PFSK-1 (cell line): ENCODE measurements around the gene BMF.

Source experiments
- FOXP2 ChIP-seq: optimal IDR thresholded peaks from 2 replicates; pipeline ENCODE3; 2011; ENCODE audit warnings: borderline replicate concordance, control low read depth, inconsistent platforms; ENCODE audit not compliant: insufficient read depth; ENCODE audit errors: extremely low read length, extremely low read depth
- POLR2AphosphoS5 ChIP-seq: IDR thresholded peaks from 2 replicates; pipeline ENCODE4 v1.6.1; 2012; ENCODE audit warnings: low read depth, mild to moderate bottlenecking, control low read depth, low read length, moderate library complexity
- SIN3A ChIP-seq: IDR thresholded peaks from 2 replicates; pipeline ENCODE4 v1.6.1; 2012; ENCODE audit warnings: mild to moderate bottlenecking, low read length, moderate library complexity, borderline replicate concordance; ENCODE audit not compliant: insufficient read depth
- TAF1 ChIP-seq: IDR thresholded peaks from 2 replicates; pipeline ENCODE4 v1.6.1; 2012; ENCODE audit warnings: low read length, control low read depth, borderline replicate concordance; ENCODE audit not compliant: insufficient read depth
- TF ChIP-seq, protein P1 (sequence below), 2 experiments: IDR thresholded peaks; 2 replicates each; pipeline versions ENCODE4 v1.6.1 to v1.8.0; 2011 to 2012; ENCODE audit warnings: low read depth in 2 of 2, low read length in 2 of 2, control low read depth in 1 of 2, inconsistent platforms in 1 of 2, mild to moderate bottlenecking in 1 of 2, moderate library complexity in 1 of 2; ENCODE audit not compliant: insufficient read depth in 1 of 2

Gene BMF

DNA sequence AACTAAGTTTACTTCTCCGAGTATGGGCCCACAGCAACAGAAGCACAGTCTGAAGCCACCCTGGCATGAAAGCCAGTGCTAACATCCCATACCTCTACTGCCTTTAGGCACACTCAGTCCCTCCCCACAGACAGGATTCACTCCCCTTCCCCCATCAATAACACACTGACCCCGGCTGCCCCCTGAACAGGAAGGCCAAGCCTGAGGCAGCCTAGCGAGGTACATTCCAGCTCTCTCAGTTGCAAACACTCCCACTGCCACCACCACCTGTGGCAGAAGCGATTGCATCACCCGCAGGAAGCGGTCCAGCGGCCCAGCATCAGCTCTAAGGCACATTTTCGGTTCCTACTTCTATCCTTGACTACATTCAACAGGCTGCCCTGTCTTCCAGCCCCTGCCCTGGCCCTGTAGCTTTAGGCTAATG, 7.0 kb upstream of the BMF start:
- TF ChIP-seq POLR2AphosphoS5 (no peak), SIN3A (no peak), FOXP2 (peak; percentile 89), TAF1 (no peak)
- TF ChIP-seq, protein P1, sequence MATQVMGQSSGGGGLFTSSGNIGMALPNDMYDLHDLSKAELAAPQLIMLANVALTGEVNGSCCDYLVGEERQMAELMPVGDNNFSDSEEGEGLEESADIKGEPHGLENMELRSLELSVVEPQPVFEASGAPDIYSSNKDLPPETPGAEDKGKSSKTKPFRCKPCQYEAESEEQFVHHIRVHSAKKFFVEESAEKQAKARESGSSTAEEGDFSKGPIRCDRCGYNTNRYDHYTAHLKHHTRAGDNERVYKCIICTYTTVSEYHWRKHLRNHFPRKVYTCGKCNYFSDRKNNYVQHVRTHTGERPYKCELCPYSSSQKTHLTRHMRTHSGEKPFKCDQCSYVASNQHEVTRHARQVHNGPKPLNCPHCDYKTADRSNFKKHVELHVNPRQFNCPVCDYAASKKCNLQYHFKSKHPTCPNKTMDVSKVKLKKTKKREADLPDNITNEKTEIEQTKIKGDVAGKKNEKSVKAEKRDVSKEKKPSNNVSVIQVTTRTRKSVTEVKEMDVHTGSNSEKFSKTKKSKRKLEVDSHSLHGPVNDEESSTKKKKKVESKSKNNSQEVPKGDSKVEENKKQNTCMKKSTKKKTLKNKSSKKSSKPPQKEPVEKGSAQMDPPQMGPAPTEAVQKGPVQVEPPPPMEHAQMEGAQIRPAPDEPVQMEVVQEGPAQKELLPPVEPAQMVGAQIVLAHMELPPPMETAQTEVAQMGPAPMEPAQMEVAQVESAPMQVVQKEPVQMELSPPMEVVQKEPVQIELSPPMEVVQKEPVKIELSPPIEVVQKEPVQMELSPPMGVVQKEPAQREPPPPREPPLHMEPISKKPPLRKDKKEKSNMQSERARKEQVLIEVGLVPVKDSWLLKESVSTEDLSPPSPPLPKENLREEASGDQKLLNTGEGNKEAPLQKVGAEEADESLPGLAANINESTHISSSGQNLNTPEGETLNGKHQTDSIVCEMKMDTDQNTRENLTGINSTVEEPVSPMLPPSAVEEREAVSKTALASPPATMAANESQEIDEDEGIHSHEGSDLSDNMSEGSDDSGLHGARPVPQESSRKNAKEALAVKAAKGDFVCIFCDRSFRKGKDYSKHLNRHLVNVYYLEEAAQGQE (IDR thresholded peaks at IDR 0.05; ENCODE audit: insufficient read depth in 1 of 2, low read depth in 2 of 2, low read length in 2 of 2), result no peak

DNA sequence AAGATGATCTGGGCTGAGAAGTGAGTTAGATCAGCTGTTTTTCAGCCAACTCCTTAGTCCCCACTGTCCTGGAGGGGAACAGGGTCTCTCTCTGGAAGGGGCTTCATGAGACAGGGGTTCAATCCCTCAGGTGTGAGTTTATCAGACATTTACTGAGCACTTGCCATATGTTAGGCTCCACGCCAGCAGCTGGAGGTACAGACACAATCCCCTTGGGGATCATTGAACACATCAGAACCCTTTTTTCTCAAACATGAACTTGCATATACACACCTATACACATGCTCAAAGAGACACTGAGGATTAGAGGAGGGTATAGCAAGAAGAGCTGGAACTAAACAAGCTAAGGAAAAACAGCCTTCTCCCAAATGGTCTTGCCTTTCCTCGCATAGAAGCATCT, 5.5 kb upstream of the BMF start:
- TF ChIP-seq SIN3A, result no peak

DNA sequence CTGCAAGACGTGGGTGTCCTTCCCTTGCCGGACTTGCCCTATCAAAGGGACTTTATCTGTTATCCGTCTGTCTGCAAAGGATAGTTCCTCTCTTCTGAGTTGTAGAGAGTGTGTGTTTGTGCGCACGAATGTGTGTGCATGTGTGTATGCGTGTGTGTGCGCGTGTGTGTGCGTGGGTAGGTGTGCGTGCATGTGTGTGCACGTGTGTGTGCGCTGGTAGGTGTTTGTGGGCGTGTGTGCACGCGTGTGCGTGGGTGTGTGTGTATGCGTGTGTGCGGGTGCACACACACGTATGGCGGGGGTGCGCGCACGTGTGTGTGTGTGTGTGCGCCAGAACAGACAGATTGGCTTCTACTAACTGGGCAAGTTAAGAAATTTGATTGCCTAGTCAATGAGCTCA, 4.1 kb upstream of the BMF start:
- TF ChIP-seq POLR2AphosphoS5 (no peak), FOXP2 (no peak), TAF1 (no peak), SIN3A (no peak)
- TF ChIP-seq, protein P1 (IDR thresholded peaks at IDR 0.05; ENCODE audit: insufficient read depth in 1 of 2, low read depth in 2 of 2, low read length in 2 of 2), result no peak

GRCh38 chr15:40111888-40112287, 3.2 kb upstream of the BMF start:
- TF ChIP-seq POLR2AphosphoS5 (no peak), FOXP2 (no peak), SIN3A (no peak), TAF1 (no peak)
- TF ChIP-seq, protein P1 (IDR thresholded peaks at IDR 0.05; ENCODE audit: insufficient read depth in 1 of 2, low read depth in 2 of 2, low read length in 2 of 2), result no peak

DNA sequence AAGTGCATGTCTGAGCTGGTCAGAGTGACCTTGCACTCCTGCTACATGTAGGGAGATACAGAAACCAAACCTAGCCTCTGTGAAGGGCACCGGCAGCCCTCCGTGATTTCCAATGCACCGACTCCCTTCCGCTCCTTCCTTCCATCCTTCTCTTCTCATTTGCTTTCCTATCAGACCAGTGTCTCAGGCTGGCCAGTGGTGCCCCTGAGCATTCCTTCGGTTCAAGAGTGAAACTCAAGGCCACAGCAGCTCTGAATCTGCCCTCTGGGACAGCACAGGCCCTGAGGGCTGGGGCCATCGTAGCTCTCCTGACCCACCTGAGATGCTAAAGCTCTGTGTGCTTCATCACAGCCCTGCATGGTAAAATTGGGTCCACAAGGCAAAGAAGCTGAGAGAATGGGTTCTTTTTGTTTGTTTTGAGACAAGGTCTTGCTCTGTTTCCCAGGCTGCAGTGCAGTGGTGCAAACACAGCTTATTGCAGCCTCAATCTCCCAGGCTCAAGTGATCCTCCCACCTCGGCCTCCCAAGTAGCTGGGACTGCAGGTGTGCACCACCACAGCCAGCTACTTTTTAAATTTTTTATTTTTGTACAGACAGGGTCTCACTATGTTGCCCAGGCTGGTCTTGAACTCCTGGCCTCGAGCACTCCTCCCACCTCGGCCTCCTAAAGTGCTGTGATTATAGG, 2.3 kb upstream of the BMF start:
- TF ChIP-seq, protein P1 (IDR thresholded peaks at IDR 0.05; ENCODE audit: insufficient read depth in 1 of 2, low read depth in 2 of 2, low read length in 2 of 2), result no peak
- TF ChIP-seq POLR2AphosphoS5 (no peak), FOXP2 (no peak), SIN3A (no peak), TAF1 (no peak)
